Activated CD8-positive, alpha-beta memory T cell treated with anti-CD3 and anti-CD28 coated beads, Interleukin-2, amount 50 U/mL, for 1 hour (primary cell): ENCODE measurements around the gene CDK6.
"Not testable (repeated sequence)": the region's sequence is repeated elsewhere in the genome, so short reads cannot be mapped to it uniquely, and the experiment has no call there.

Experiments
- DNase-seq: peaks from one replicate; pipeline ENCODE4 v3.0.0-alpha.2; 2020; ENCODE audit errors: extremely low read depth

The CDK6 gene

GRCh38 chr7:92836489-92836999 lies at the start of gene CDK6:
TSS of gene CDK6 (minus strand) at chr7:92836573. CDS start at chr7:92833323, 3,250 bp downstream.
- DNase-seq, result no peak

GRCh38 chr7:92886039-92886438 lies 49.7 kb upstream of the CDK6 start:
- not testable (repeated sequence) for DNase-seq

GRCh38 chr7:92884218-92884617 lies 47.8 kb upstream of the CDK6 start:
- no peak for DNase-seq

DNA sequence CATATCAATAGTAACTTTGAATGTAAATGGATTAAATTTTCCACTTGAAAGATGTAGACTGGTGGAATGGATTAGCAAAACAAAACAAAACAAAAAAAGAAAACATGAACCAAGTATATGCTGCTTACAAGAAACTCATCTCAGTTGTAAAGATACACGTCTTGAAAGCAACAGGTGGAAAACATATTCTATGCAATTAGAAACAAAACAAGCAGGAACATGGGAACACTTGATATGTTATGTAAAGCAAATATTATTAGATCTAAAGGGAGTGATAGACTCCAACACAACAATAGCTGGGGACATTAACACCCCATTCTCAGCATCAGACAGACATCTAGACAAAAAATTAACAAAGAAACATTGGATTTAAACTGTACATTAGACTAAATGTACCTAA lies 46.4 kb upstream of the CDK6 start:
- DNase-seq, result no peak

DNA sequence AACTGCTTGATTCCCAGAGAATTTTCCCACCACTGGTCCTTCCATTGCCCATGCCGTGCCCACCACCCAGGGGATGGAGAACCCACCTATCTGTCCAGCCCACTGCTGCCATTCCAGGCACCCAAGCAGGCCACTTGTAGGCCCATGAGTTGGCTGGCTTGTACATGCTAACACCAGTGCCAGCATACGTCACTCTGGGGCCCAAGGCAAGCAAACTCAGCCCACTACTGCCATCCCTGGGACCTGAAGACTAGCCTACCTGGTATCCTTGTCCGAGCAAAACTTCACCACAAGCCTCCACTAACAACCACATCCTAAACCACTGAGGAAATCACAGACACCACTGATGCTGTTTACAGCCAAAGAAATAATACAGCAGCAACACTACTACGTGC lies 44.7 kb upstream of the CDK6 start:
- no peak for DNase-seq

DNA sequence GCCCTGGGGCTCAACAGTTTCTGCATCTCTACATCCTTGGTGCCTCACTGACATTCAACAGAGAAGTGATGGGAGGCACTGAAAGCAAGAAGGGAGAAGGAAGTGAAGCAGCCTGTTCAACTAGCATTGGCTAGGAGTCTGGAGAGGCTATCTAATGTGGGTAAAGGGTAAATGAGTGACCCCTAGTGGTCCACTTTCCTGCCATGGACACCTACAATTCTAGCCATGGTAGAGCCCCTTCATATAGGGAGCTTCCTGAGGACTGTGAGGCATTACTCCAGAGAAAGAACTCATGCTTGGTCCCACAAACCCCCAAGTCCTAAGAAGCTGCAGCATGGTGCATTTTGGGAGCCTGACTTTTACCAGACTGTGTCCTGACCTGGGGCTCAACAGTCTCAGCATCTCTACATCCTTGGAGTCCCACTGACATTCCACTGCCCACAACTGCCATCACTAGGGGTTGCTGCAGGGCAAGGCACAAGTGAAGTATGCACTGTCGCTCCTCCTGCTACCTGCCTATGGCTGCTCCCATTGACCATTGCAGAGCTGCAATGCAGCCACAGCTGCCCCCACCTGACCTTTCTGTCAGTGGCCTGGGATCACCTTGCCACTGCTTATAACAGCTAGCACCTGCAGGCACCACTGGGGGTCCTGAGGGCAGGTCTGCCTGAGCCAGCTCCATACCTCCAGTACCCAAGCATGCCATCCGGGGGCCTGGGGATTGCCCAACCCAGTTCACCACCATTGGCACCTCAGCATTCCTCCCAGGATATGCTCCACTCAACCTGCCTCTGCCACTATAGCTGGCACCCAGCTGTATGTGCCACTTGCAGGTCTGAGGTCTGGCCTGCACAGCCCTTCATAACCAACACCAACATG lies 44.1 kb upstream of the CDK6 start:
- no peak for DNase-seq

- no peak for DNase-seq
Observed at GRCh38 chr7:92877367-92877766, 41.0 kb upstream of the CDK6 start.

- no peak for DNase-seq
Observed at GRCh38 chr7:92876836-92877235, 40.5 kb upstream of the CDK6 start.

DNA sequence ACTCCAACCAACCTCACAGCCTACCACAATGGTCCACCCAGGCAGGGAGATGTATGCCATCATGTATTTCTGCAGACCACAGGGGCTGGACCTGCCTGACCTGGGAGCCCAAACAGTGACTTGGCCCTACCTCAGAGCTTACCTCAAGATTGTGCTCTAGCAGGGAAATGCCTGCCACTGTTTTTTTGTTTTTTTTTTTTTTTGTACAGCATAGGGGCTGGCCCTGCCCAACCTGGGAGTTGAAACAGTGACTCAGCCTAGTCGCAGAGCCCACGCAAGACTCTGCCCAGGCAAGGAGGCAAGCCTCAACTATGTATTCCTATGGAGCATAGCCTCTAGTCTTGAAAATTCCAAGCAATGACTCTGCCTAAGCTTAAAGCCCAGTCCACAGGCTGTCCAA lies 39.3 kb upstream of the CDK6 start:
- no peak for DNase-seq

DNA sequence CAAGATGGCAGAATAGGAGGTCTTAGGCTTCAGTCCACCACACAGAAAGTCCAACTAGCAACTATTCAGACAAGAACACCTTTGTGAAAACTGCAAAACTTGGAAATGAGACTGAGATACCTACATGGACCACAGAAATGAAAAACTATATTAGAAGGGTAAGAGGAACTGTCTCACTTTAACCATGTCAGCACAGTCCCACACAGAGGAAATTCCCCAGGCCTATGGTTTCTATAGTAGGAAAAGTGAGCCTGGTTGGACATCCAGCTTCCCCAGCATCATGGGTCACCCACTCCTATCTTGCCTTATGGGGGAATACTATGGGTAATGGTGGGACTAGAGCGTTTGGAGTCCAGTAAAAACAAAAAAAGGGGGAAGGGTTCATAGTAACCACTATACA lies 38.8 kb upstream of the CDK6 start:
- no peak for DNase-seq

- no peak for DNase-seq
Observed at GRCh38 chr7:92874567-92874966, 38.2 kb upstream of the CDK6 start.

GRCh38 chr7:92873776-92874175 lies 37.4 kb upstream of the CDK6 start:
- DNase-seq, result no peak

- DNase-seq, result no peak
Observed at GRCh38 chr7:92872701-92873100, 36.3 kb upstream of the CDK6 start.

DNA sequence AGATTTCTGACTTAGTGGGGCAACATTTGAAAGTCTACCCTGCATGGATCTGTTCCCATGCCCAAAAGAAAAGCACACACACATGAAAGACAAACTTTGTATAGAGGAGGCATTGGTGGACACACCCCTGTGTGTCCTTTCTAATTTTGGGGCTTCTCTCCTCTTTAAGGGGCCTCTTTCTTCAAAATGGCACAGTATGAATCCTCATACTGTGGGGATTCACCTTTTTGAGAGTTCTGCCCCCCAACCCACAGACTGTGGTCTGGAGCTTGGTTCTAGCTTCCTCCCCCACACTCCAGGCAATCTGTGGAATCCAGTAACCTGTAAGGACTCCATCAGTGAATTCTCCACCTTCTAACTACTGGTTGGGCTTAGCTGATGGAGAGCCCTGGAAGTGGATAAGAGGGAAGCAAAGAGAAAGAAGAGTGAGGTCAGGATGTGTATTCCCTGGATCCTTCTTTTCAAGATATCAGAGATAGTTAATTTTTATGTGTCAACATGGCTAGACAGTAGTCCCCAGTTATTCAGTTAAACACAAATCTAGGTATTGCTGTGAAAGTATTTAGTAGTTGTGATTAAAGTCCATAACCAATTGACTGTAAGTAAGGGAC lies 32.4 kb upstream of the CDK6 start:
- no peak for DNase-seq

DNA sequence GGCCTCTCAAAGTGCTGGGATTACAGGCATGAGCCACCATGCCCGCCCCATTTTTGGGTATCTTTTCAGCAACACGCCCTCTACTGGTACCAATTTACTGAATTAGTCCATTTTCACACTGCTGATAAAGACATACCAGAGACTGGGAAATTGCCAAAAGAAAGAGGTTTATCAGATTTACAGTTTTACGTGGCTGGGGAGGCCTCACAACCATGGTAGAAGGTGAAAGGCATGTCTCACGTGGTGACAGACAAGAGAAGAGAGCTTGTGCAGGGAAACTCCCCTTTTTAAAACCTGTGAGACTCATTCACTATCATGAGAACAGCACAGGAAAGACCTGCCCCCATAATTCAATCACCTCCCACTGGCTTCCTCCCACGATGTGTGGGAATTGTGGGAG lies 27.8 kb upstream of the CDK6 start:
- not testable (repeated sequence) for DNase-seq

GRCh38 chr7:92856436-92856835 lies 20.1 kb upstream of the CDK6 start:
- no peak for DNase-seq

DNA sequence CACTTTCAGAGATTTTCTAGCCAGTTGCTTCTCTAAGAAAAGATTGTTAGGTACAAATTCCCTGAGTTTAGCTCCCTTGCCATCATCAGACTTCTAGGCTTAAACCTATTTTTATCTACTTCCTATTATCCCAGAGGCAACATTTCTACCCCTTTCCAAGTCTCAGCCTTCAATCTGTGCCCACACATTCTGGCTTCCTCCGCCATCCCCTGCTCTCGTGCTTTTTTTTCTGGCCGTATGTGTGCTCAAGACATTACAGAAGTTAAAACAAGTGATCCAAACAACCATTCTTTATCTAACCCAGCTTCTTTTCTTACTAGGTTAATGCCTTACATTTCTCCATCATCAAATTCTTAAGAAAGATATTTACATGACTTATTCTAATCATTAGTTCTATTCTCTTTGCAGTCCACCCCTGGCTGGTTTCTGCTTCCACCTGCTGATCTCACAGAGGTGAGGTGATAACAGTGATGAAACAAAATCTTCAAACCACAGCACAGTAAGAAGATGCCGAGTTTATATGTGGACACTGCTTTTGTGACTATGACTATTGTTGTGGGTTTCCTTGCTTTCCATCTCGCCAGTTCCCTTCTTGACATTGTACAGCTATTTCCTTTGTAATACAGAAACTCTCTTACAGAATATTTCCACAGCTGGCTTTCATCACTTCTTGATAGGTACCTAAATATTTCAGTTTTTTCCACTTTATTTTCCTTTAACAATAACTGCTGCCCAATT lies 18.3 kb upstream of the CDK6 start:
- no peak for DNase-seq

DNA sequence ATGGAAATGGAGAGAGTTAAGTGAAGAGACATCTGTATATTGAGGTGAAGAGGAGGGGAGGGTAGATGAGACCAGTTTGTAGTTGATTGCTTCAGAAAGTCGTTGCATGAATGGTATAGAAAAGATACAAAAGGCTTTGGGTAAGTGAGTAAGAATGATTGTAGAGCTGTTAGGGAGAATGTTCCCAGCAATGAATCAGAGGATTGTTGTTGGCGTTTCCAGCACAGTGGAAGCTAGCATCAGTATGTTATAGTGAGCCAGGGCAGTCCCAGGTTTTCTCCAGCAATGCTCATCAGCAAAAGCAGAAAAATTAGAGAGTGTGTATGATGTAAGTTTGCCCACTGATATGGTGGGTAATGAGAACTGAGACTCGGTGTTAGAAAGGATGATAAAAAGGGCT lies 15.4 kb upstream of the CDK6 start:
- no peak for DNase-seq

- no peak for DNase-seq
Observed at GRCh38 chr7:92850516-92850915, 14.1 kb upstream of the CDK6 start.

- no peak for DNase-seq
Observed at GRCh38 chr7:92849322-92849721, 12.9 kb upstream of the CDK6 start.

DNA sequence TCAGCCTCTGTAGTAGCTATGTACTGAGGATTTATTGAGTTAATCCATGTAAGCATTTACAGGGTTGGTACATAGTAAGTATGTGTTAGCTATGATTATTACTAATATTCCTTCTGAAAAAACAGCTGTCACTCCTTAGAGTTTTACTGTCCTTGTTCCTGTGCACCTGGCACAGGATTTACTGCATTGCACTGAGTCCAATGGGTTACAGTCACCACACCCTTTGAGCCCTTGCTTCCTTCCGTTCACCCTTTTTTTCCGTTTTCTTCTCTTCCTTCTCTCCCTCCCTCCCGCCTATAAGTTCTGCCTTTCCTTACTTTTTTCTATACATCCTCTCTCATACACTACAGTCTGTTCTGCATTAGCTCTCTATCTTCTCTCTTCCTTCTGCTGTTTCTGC lies 12.5 kb upstream of the CDK6 start:
- no peak for DNase-seq

DNA sequence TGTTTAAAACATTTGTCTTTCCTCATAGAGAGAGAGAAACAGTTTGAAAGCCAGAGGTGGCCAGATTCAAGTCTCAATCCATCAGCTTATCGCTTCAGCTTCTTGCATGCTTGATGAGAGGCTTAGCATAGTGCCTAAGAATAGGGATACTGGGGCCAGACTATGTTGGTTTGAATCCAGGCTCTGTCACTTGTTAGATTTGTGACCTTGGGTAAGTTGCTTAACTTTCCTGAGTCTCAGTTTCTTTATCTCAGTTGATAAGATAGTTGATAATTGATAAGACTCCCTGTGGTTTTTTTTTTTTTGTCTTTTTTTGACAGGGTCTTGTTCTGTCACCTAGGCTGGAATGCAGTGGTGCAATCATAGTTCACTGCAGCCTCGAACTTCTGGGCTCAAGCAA lies 12.1 kb upstream of the CDK6 start:
- no peak for DNase-seq

DNA sequence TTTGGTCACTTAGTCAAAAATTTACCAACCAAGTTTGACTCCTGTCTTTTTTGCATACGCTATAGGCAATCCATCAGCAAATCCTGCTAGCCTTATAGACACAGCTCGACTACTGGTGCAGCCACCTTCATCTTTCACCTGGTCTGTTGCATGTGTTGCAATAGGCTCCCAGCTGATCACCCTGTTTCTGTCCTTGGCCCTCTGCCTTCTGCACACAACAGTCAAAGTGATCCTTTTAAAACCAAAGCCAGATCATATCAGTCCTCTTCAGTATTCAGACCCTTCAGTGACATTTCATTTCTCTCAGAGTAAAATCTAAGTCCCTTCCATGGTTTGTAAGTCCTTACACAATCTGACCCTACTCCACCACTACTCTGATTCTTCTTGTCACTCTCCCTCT lies 10.9 kb upstream of the CDK6 start:
- no peak for DNase-seq
